NAMALWA (cell line): Measurements from ENCODE around the gene SLC25A3.
"Not testable (repeated sequence)": the region's sequence is repeated elsewhere in the genome, so short reads cannot be mapped to it uniquely, and the experiment has no call there.

Source experiments
- DNase-seq: peaks from one replicate; pipeline ENCODE4 v3.0.0-alpha.2; 2015; ENCODE audit warnings: low spot score

Gene SLC25A3

GRCh38 chr12:98595243-98595988 lies 1.9 kb downstream of the SLC25A3 start:
- DNase-seq, result no peak

GRCh38 chr12:98597313-98597712 lies 3.8 kb downstream of the SLC25A3 start:
- not testable (repeated sequence) for DNase-seq

GRCh38 chr12:98601924-98602323 lies 8.4 kb downstream of the SLC25A3 start:
- no peak for DNase-seq

GRCh38 chr12:98606359-98606988 lies 13.0 kb downstream of the SLC25A3 start:
- peak; percentile 30 for DNase-seq

DNA sequence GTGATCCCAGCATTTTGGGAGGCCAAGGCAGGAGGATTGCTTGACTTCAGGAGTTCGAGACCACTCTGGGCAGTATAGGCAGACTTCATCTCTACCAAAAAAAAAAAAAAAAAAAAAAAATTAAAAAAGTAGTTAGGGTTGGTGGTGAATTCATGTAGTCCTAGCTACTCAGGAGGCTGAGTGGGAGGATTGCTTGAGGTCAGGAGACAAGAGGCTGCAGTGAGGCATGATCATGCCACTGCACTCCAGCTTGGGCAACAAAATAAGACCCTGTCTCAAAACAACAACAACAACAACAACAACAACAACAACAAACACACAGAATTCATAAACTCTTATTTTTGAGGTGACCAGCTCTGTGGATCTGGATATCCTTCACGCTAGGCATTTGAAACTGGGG lies 17.1 kb downstream of the SLC25A3 start:
- no peak for DNase-seq

- DNase-seq, result peak; percentile 85
These were observed 19.3 kb downstream of the SLC25A3 start for GRCh38 chr12:98612696-98613334.

DNA sequence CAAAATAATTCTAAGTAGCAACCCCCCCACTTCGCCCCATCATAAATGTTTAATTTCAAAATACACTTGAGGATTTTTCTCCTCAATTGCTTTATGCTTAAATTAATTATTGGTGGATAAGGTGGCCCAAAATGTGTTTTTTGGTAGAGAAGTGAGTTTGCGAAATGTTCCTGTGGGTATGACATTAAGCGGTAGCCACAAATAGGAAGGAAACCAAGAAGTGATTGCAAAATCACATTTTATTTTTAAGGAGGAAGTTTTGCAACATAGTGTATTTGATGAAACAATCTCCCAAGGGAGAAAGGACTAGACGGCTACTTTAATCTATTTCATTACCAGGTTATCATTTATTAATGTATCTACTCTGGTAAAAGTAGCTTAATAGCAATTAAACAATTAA lies 25.5 kb downstream of the SLC25A3 start:
- no peak for DNase-seq

DNA sequence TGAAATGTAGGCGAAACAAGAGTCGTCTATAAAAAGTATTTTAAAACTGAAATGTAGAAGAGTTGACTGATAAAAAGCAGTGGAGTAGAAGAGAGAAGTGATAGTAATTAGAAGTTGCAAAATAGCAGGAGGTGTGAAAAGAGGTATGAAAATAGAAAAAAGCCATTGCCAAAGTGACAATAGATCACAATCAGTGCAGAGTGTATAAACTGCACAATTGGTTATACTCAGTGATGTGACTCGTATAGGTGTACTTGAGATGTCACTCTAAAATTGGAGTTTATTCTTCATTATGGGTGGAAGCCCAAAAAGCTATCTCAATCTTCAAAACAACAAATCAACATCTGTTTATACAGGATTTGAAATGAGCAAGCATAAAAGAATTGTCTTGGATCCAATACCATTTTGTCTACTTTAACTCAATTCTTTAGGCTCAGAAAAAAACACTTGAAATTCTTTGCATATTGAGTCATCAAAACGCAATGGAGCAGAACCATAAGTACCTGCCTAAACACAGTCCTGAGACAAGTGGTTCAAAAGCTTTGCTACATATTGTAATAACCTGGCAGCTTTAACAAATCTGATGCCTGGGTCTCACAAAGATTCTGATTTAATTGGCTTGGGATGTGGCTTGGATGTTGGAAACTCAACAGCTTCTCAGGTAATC lies 42.3 kb downstream of the SLC25A3 start:
- peak; percentile 27 for DNase-seq

DNA sequence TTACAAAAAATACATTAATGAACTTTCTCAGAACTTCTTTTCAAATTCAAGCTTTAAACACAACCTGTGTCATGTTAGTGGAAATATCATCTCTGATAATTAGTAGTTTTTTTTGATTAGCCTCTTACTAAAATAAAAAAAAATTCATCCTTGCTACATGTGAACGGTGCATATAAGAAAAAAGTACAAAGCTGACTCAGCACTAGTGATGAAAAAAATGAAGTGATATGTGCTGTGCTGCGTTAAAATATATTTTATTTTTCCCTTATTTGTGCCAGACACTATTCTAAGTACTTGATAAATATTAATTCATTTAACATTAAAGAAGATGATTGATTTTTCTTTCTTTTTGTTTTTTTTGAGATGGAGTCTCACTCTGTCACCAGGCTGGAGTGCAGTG lies 43.6 kb downstream of the SLC25A3 start:
- no peak for DNase-seq

DNA sequence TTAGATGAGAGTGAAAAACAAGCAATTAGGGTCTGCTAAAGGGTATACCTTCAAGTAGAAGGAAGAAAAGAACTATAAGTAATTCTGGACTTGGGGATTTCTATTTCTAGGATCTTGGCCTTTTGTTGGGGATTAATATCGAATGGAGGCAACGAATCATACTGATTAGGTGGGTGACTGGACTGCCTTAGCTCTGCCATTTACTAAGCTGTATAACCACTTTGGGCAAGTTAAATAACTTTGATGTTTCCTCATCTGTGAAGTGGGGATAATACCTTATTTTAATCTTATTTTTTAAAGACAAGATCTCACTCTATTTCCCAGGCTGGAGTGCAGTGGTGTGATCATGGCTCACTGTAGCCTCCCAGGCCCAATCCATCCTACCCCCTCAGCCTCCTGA lies 44.5 kb downstream of the SLC25A3 start:
- no peak for DNase-seq

DNA sequence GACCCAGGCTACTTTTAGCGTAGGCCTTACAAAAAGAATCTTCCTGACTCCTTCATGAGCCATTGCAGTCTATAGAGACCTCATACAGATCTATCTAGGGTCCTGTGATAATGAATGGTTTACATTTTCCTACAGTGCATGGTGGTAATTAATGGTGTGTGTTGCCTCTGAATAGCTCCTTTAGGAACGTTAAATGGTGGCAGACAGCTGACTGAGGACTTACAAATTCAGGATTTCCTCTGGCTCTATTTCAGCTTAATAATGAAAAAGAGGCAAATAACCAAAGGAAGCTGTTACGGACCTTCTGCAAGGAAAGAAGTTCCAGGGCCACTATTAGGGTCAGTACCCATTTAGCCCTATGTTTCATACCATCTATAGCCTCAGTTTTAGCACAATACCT lies 46.0 kb downstream of the SLC25A3 start:
- DNase-seq, result no peak

DNA sequence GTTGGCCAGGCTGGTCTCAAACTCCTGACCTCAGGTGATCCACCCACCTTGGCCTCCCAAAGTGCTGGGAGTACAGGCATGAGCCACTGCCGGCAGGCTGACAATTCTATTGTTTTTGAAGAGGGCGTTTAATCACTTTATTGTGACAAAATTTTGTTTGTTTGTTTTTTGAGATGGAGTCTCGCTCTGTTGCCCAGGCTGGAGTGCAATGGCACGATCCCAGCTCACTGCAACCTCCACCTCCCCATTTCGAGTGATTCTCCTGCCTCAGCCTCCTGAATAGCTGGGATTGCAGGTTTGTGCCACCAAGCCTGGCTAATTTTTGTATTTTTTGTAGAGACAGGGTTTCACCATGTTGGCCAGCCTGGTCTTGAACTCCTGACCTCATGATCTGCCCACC lies 49.3 kb downstream of the SLC25A3 start:
- not testable (repeated sequence) for DNase-seq

DNA sequence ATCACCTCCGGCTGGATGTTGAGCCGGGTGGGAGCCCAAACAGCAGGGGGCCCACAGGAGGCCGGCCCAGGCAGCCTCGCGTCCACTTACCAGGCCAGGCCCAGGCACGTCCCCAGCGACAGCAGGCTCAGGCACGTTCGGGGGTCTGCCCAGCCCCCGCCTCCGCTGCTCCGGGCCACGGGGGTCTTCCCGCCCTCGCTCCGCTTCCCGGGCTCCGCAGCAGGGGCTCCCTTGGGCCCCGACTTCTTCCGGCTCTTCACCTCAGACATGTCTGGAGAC lies 50.9 kb downstream of the SLC25A3 start:
- DNase-seq, result no peak

DNA sequence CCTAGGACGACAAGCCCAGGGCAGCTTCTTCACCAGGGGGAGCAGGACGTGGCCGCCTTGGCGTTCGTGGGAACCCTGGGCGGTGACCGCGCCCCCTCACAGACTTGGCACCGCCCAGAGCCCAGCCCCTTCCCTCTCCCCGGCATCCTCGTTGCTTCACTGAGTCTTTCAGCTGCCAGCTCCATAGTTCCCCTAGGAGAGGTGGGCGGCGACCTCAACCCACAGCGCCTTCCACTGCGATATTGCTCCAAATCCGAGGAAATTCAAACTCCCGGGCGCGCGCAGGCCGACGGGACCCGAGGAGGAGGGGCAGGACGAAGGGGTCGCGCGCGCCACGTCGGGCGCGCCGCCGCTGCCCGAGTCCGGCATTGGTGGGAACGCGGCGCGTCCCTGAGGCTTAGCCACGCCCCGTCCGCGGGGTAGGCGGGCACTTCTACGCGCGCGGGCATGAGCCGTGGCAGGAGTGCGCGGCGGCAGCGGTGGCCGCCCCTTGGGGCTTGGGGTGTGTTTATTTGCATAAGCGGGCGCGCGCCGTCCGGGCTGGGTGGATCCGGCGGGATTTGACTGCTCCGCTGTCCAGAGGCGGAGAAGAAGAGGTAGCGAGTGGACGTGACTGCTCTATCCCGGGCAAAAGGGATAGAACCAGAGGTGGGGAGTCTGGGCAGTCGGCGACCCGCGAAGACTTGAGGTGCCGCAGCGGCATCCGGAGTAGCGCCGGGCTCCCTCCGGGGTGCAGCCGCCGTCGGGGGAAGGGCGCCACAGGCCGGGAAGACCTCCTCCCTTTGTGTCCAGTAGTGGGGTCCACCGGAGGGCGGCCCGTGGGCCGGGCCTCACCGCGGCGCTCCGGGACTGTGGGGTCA lies 51.5 kb downstream of the SLC25A3 start, which contains the start of the genes APAF1 and IKBIP:
Gene APAF1, plus strand, starts transcription at position 579 of the 860 bp plus-strand sequence. CDS start 3,070 bp downstream, outside the sequence.
Gene IKBIP, minus strand, starts transcription at position 77 of the 860 bp plus-strand sequence. CDS start 87 bp downstream, outside the sequence.
- peak; percentile 96 for DNase-seq

GRCh38 chr12:98645572-98646067 lies 52.1 kb downstream of the SLC25A3 start:
- peak; percentile 46 for DNase-seq

- DNase-seq, result peak; percentile 51
These were observed 53.0 kb downstream of the SLC25A3 start for GRCh38 chr12:98646294-98647090.

DNA sequence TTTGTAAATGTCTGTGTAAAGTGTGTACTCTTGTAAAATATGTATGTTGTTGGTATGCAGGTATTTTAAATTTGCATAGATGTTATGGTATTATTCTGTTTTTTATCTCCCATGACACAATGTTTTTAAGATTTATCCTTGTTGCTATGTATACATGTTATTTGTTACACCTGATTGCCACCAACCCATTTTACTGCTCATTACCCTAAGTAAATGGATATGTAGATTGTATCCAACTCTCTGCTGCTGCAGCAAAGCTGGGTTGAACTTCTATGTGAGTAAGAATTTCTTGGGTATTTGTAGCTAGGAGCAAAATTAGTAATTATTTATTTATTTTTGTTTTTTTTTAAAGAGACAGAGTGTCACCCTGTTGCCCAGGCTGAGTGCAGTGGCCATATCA lies 57.8 kb downstream of the SLC25A3 start:
- no peak for DNase-seq

- DNase-seq, result peak; percentile 79
These were observed 60.5 kb downstream of the SLC25A3 start for GRCh38 chr12:98653866-98654493.
